OCI-LY1 (cell line): Measurements from ENCODE around the gene HUS1.
"Not testable (repeated sequence)": the region's sequence is repeated elsewhere in the genome, so short reads cannot be mapped to it uniquely, and the experiment has no call there.

Source experiments
- H2AFZ ChIP-seq: fragments of 200-600 bp; sonication (generic), shearing (Covaris generic); 2 replicates; pipeline ENCODE4 v1.6.0; 2014; ENCODE audit warnings: antibody characterized with exemption, mild to moderate bottlenecking, low read length
- H3F3A ChIP-seq: fragments of 200-600 bp; sonication (generic), shearing (Covaris generic); 2 replicates; pipeline ENCODE4 v1.6.0; 2014; ENCODE audit warnings: mild to moderate bottlenecking, antibody characterized with exemption, low read length, moderate library complexity; ENCODE audit not compliant: insufficient read depth
- H3K27ac ChIP-seq: fragments of 200-600 bp; sonication (generic); 2 replicates; pipeline ENCODE4 v1.5.1; 2014; ENCODE audit warnings: low read length, mixed run types, mild to moderate bottlenecking, low read depth; ENCODE audit not compliant: poor library complexity, severe bottlenecking
- H3K27me3 ChIP-seq: fragments of 200-600 bp; sonication (generic); 2 replicates; pipeline ENCODE4 v1.6.0; 2014; ENCODE audit warnings: antibody characterized with exemption, mild to moderate bottlenecking, low read length, moderate library complexity; ENCODE audit not compliant: insufficient read depth
- H3K36me3 ChIP-seq: fragments of 200-600 bp; sonication (generic); 2 replicates; pipeline ENCODE4 v1.6.1; 2014; ENCODE audit warnings: mild to moderate bottlenecking, antibody characterized with exemption, low read length, moderate library complexity, mixed read lengths; ENCODE audit not compliant: insufficient read depth
- H3K4me1 ChIP-seq: fragments of 200-600 bp; sonication (generic); 2 replicates; pipeline ENCODE4 v1.5.1; 2014; ENCODE audit warnings: mild to moderate bottlenecking, low read length, moderate library complexity; ENCODE audit not compliant: insufficient read depth, severe bottlenecking
- H3K4me2 ChIP-seq: fragments of 200-600 bp; sonication (generic), shearing (Covaris generic); 2 replicates; pipeline ENCODE4 v1.6.1; 2014; ENCODE audit warnings: low read length
- H3K4me3 ChIP-seq: fragments of 200-600 bp; sonication (generic); 2 replicates; pipeline ENCODE4 v1.5.1; 2014; ENCODE audit warnings: low read length, low read depth, mild to moderate bottlenecking, mixed read lengths; ENCODE audit not compliant: poor library complexity, severe bottlenecking
- H3K79me2 ChIP-seq: fragments of 200-600 bp; shearing (Covaris generic); 2 replicates; pipeline ENCODE4 v1.6.1; 2016; ENCODE audit warnings: mixed run types, low read length, mixed read lengths; ENCODE audit not compliant: insufficient read depth
- H3K9ac ChIP-seq: fragments of 200-600 bp; sonication (generic), shearing (Covaris generic); 2 replicates; pipeline ENCODE4 v1.6.1; 2014; ENCODE audit warnings: mild to moderate bottlenecking, low read length, mixed read lengths
- H3K9me2 ChIP-seq: fragments of 200-600 bp; sonication (generic), shearing (Covaris generic); 2 replicates; pipeline ENCODE4 v1.6.1; 2014; ENCODE audit warnings: low read depth, mild to moderate bottlenecking, low read length, mixed read lengths
- H3K9me3 ChIP-seq: fragments of 200-600 bp; shearing (Covaris generic); 2 replicates; pipeline ENCODE4 v1.6.1; 2014; ENCODE audit warnings: low read length, mixed read lengths
- H4K20me1 ChIP-seq: fragments of 200-600 bp; sonication (generic), shearing (Covaris generic); 2 replicates; pipeline ENCODE4 v1.6.0; 2016; ENCODE audit warnings: mild to moderate bottlenecking, low read length; ENCODE audit not compliant: insufficient read depth
- EZH2 ChIP-seq: fragments of 200-600 bp; sonication (generic), shearing (Covaris generic); IDR thresholded peaks from 2 replicates; pipeline ENCODE4 v1.8.0; 2017; ENCODE audit warnings: borderline replicate concordance, mixed run types, mild to moderate bottlenecking, antibody characterized with exemption, low read length, moderate library complexity, mixed read lengths
- TF ChIP-seq, protein P1 (sequence below): fragments of 200-600 bp; sonication (generic), shearing (Covaris generic); IDR thresholded peaks from 2 replicates; pipeline ENCODE4 v1.5.1; 2017; ENCODE audit warnings: mild to moderate bottlenecking, antibody characterized with exemption, low read length, moderate library complexity, mixed read lengths

HUS1 gene

DNA sequence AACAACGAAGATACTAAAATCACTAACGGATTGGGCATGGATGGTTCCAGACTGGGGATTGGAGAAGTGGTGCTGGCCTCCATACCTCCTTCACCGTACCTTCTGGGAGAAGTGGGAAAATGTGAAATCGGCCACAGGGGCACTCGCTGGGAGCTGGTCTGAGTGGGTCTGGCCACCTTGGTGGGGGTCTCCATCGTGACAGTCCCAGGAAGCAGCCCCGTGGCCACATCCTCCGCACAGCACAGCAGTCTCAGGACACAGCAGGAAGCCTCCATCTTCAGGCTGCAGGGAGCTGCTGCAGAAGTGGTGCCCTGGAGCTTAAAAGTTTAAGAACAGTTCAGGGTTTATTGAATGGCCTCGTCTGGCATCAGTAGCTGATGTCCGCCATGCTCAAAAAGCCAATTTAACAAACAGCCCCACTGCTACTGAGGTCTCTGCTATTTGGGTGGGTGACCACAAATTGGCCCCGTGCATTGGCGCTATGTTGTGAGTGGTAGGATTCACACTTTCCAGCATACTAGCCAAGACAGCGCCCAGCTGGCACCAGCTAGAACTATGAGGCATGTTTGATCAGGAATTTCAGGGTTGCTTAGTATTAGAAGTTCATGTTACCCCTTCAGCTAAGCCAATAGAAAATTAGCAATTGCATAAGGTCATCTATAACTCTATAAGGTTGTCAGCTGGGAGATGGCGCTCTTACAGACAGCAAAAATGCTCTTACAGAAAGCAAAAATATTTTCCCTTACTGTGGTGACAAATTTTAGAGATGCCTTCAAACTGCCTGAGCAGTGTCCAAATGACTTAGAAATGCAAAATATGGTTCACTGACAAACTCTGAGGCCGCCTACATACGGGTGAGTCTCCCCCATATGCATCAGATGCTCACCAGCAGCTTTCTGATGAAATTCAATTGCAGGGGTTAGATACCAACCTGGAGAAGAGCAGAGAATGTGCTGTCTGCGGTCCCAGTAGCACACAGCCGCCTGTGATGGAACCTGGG, 48.1 kb downstream of the HUS1 start:
- TF ChIP-seq, protein P1, sequence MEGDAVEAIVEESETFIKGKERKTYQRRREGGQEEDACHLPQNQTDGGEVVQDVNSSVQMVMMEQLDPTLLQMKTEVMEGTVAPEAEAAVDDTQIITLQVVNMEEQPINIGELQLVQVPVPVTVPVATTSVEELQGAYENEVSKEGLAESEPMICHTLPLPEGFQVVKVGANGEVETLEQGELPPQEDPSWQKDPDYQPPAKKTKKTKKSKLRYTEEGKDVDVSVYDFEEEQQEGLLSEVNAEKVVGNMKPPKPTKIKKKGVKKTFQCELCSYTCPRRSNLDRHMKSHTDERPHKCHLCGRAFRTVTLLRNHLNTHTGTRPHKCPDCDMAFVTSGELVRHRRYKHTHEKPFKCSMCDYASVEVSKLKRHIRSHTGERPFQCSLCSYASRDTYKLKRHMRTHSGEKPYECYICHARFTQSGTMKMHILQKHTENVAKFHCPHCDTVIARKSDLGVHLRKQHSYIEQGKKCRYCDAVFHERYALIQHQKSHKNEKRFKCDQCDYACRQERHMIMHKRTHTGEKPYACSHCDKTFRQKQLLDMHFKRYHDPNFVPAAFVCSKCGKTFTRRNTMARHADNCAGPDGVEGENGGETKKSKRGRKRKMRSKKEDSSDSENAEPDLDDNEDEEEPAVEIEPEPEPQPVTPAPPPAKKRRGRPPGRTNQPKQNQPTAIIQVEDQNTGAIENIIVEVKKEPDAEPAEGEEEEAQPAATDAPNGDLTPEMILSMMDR, result no peak
- no peak for TF ChIP-seq EZH2
- no peaks in the 10 kb centered on the region for H3K36me3 ChIP-seq
- no peak overlapping the region for H3K4me2 ChIP-seq
- H3K4me1 ChIP-seq, result peaks cover 7% of the 10 kb centered on the region
- no peaks in the 10 kb centered on the region for H3K9me2 ChIP-seq
- H4K20me1 ChIP-seq, result no peaks in the 10 kb centered on the region
- H2AFZ ChIP-seq, result no peak overlapping the region
- no peaks in the 10 kb centered on the region; the same call in 1 of the 2 replicates for H3K27me3 ChIP-seq
- H3F3A ChIP-seq, result no peaks in the 10 kb centered on the region
- H3K79me2 ChIP-seq, result no peaks in the 10 kb centered on the region
- H3K9ac ChIP-seq, result no peak overlapping the region
- no peaks in the 10 kb centered on the region for H3K9me3 ChIP-seq
- no peak overlapping the region for H3K4me3 ChIP-seq
- H3K27ac ChIP-seq, result no peak overlapping the region

DNA sequence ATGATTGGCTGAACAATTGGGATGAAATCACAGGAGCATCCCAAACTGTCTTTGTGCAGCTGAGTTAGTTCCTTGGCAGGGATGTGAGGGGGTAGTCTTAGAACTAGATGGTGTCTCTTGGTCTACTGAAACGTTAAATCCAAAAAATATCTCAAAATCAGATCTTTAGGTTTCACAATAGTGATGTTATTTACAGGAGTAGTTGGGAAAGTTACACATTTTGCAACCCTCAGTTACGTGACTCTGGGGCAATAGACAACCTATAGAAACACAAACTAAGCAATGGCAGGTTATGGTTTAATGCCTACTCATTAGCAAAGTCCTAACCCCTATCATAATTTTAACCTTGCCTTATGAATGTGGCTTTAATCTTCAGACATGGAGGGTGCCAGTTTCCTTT, 55.1 kb downstream of the HUS1 start:
- H3K4me2 ChIP-seq, result no peak overlapping the region
- TF ChIP-seq EZH2, result no peak
- TF ChIP-seq, protein P1, result no peak
- no peak overlapping the region for H3K27ac ChIP-seq
- H3F3A ChIP-seq, result no peaks in the 10 kb centered on the region
- H3K9ac ChIP-seq, result no peak overlapping the region
- no peaks in the 10 kb centered on the region for H3K79me2 ChIP-seq
- H3K36me3 ChIP-seq, result no peaks in the 10 kb centered on the region
- H3K9me2 ChIP-seq, result no peaks in the 10 kb centered on the region
- no peaks in the 10 kb centered on the region for H3K9me3 ChIP-seq
- no peaks in the 10 kb centered on the region; the same call in 1 of the 2 replicates for H3K27me3 ChIP-seq
- H2AFZ ChIP-seq, result no peak overlapping the region
- no peak overlapping the region for H3K4me3 ChIP-seq
- H4K20me1 ChIP-seq, result no peaks in the 10 kb centered on the region
- H3K4me1 ChIP-seq, result peaks cover 4% of the 10 kb centered on the region

DNA sequence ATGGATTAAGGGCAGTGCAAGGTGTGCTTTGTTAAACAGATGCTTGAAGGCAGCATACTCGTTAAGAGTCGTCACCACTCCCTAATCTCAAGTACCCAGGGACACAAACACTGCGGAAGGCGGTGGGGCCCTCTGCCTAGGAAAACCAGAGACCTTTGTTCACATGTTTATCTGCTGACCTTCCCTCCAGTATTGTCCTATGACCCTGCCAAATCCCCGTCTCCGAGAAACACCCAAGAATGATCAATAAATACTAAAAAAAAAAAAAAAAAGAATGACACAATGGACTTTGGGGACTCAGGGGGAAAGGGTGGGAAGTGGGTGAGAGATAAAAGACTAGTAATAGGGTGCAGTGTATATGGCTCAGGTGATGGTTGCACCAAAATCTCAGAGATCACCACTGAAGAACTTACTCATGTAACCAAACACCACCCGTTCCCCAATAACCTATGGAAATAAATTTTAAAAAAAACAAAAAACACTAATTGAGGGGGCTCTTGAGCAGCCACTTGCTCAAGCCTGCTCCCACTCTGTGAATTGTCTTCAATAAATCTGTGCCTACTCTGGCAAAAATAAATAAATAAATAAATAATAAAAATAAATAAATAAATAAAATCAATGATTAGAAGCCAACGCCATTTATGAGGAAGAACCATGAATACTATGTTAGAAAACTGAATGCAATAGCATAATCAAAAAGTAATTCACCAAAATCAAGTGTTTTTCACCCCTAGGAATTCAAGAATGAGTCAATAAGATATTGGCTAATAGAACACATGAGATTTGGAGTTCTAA, 56.1 kb downstream of the HUS1 start:
- H3K36me3 ChIP-seq, H3K9ac ChIP-seq, H3K9me3 ChIP-seq, H3K79me2 ChIP-seq, H3K4me3 ChIP-seq, H3K4me1 ChIP-seq, H2AFZ ChIP-seq, H3K27me3 ChIP-seq, H3F3A ChIP-seq, H3K4me2 ChIP-seq, H3K27ac ChIP-seq, H3K9me2 ChIP-seq, H4K20me1 ChIP-seq: not testable (repeated sequence)

DNA sequence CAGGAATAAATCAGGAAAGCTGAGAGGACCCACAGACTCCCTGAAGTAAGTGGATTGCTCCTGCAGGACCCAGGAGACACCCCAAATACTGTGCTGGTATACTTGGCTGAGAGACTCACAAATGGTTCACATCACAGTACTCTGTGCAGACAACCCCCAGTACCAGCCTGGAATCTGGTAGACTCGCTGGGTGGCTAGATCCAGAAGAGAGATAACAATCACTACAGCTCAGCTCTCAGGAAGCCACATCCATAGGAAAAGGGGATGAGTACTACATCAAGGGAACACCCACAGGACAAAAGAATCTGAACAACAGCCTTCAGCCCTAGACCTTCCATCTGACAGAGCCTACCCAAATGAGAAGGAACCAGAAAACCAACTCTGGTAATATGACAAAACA, 62.9 kb downstream of the HUS1 start:
- H3K9ac ChIP-seq, H3K27ac ChIP-seq, H3K79me2 ChIP-seq, H3K9me3 ChIP-seq, H3F3A ChIP-seq, H3K4me3 ChIP-seq, H3K9me2 ChIP-seq, H2AFZ ChIP-seq, H4K20me1 ChIP-seq, H3K4me1 ChIP-seq, H3K36me3 ChIP-seq, H3K4me2 ChIP-seq, H3K27me3 ChIP-seq: not testable (repeated sequence)
